Parathyroid adenoma (tissue), 2 donors: ENCODE data around the gene MYOM3.
A peak's percentile ranks its signal among the peaks of the same experiment; 100 is the strongest.

Source experiments
- H2AFZ ChIP-seq: fragments of 300-600 bp; sonication (generic); one replicate; pipeline ENCODE4 v1.7.0; 2017; ENCODE audit warnings: antibody characterized with exemption, mild to moderate bottlenecking
- H3K27ac ChIP-seq: fragments of 300-600 bp; sonication (generic); one replicate; pipeline ENCODE4 v1.7.0; 2017
- H3K27me3 ChIP-seq: fragments of 300-600 bp; sonication (generic); one replicate; pipeline ENCODE4 v1.7.0; 2017; ENCODE audit warnings: low read length; ENCODE audit not compliant: control insufficient read depth, insufficient read depth
- H3K36me3 ChIP-seq: fragments of 300-600 bp; sonication (generic); one replicate; pipeline ENCODE4 v1.7.0; 2017; ENCODE audit warnings: low read length; ENCODE audit not compliant: control insufficient read depth, insufficient read depth
- H3K4me1 ChIP-seq: fragments of 300-600 bp; sonication (generic); one replicate; pipeline ENCODE4 v1.7.0; 2017; ENCODE audit warnings: control low read depth
- H3K4me2 ChIP-seq: fragments of 300-600 bp; sonication (generic); one replicate; pipeline ENCODE4 v1.7.0; 2017; ENCODE audit warnings: low read length
- H3K4me3 ChIP-seq: fragments of 300-600 bp; sonication (generic); one replicate; pipeline ENCODE4 v1.7.0; 2017; ENCODE audit warnings: low read depth, low read length
- H3K79me2 ChIP-seq: fragments of 300-600 bp; sonication (generic); one replicate; pipeline ENCODE4 v1.7.0; 2017; ENCODE audit warnings: control low read depth
- H3K9ac ChIP-seq: fragments of 300-600 bp; sonication (generic); one replicate; pipeline ENCODE4 v1.7.0; 2017; ENCODE audit warnings: mild to moderate bottlenecking
- H3K9me3 ChIP-seq: fragments of 300-600 bp; sonication (generic); one replicate; pipeline ENCODE4 v1.7.0; 2017; ENCODE audit warnings: low read length; ENCODE audit not compliant: control insufficient read depth
- CTCF ChIP-seq: fragments of 300-600 bp; sonication (generic); IDR thresholded peaks from one replicate; pipeline ENCODE4 v1.7.0; 2017; ENCODE audit warnings: antibody characterized with exemption, mild to moderate bottlenecking
- donor health status: primary hyperparathyroidism.

The MYOM3 gene

DNA sequence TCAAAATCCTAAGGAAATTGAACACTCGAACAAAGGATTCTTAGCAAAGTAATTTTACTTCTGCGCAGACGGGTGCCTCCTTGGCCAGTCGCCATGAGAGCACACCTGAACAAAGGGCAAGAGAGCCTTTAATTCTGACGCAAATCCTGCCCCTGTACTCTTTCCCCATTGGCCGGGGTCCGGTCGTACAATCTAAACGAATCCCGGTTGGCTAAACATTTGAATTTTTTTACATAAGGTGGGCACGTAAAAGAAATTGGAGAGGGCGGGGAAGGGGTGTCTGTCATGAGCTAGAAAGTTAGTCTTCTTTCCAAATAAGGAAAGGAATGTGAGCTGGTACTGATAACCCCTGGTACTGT, 39.2 kb upstream of the MYOM3 start:
- Histone ChIP-seq H3K9me3 (no peaks in the 10 kb centered on the region), H3K79me2 (no peaks in the 10 kb centered on the region), H3K4me2 (no peak overlapping the region), H3K4me3 (no peak overlapping the region), H2AFZ (peak overlapping the region; percentile 56), H3K9ac (no peak overlapping the region), H3K36me3 (no peaks in the 10 kb centered on the region), H3K27me3 (no peaks in the 10 kb centered on the region), H3K27ac (peak overlapping the region; percentile 69), H3K4me1 (no peaks in the 10 kb centered on the region)
- TF ChIP-seq CTCF: no peak

DNA sequence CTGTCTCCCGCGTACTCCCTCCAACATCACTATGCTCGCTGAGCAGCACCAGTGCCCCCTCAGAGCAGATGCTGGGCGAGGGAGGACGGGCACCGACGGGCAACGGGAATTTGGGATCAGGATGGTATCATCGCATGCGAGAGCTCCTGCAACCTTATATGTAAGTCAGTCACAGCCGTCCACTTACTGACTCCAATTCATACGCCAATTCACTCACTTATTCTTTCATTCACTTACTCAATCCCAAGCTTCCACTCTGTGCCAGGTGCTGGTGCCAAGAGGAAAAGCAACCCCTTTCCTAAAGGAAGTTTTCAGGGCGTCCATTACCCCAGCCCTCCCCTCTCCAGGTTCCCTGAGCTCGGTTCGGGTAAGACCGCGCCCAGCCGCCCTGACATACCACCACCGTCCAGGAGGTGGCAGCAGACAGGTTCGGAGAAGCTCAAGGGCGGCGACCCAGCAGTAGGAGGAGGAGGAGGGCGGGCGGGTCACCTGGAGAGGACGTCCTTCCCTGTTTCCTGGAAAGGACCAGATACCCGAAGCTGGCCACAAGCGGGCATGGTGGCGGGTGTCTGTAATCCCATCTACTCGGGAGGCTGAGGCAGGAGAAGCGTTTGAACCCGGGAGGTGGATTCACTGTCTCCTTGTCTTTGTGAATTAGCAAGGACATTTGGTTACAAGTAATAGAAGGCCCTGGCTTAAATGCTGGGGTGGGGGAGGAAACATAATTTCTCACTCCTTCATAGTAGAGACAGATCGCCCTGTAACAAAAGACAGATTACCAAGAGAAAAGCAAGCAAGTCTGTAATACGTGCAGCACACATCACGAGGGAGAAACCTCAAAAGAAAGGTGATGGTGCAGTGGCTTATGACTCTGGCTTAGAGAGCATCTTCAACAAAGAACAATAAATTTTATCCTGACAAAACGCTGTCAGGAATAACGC, 38.6 kb upstream of the MYOM3 start:
- Histone ChIP-seq H3K27ac (peak overlapping the region; percentile 69), H3K4me1 (no peaks in the 10 kb centered on the region), H3K27me3 (no peaks in the 10 kb centered on the region), H3K4me3 (peak overlapping the region; percentile 27), H3K36me3 (no peaks in the 10 kb centered on the region), H3K9me3 (no peaks in the 10 kb centered on the region), H2AFZ (peak overlapping the region; percentile 56), H3K9ac (no peak overlapping the region), H3K79me2 (no peaks in the 10 kb centered on the region), H3K4me2 (peak overlapping the region; percentile 62)
- TF ChIP-seq CTCF: peak; percentile 68

DNA sequence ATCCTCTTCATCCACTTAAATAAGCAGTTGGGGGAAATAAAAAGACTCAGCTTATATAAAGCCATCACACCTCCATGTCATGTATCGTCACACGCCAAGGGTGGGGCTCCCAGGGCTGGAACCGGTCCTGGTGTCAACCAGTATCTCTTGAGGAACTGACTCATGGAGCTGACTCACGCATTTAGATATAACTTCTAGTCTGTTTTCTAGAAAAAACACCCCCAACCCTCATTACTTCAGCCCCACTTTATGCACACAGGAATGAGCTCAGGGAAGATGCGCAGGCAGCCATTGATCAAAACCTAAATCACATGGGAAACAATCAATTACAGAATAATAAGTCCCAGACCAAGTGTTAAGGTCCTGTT, 37.9 kb upstream of the MYOM3 start:
- no peaks in the 10 kb centered on the region for H3K79me2 ChIP-seq
- no peak overlapping the region for H2AFZ ChIP-seq
- no peak overlapping the region for H3K4me2 ChIP-seq
- no peak overlapping the region for H3K9ac ChIP-seq
- TF ChIP-seq CTCF: no peak
- H3K4me3 ChIP-seq: no peak overlapping the region
- no peaks in the 10 kb centered on the region for H3K9me3 ChIP-seq
- no peaks in the 10 kb centered on the region for H3K4me1 ChIP-seq
- no peaks in the 10 kb centered on the region for H3K27me3 ChIP-seq
- no peaks in the 10 kb centered on the region for H3K36me3 ChIP-seq
- H3K27ac ChIP-seq: no peak overlapping the region

GRCh38 chr1:24147816-24148215, 35.9 kb upstream of the MYOM3 start:
- no peak for TF ChIP-seq CTCF
- H3K9ac ChIP-seq: no peak overlapping the region
- no peak overlapping the region for H3K4me2 ChIP-seq
- no peak overlapping the region for H2AFZ ChIP-seq
- no peak overlapping the region for H3K4me3 ChIP-seq
- H3K4me1 ChIP-seq: no peaks in the 10 kb centered on the region
- H3K79me2 ChIP-seq: no peaks in the 10 kb centered on the region
- no peaks in the 10 kb centered on the region for H3K36me3 ChIP-seq
- H3K27ac ChIP-seq: no peak overlapping the region
- H3K9me3 ChIP-seq: no peaks in the 10 kb centered on the region
- no peaks in the 10 kb centered on the region for H3K27me3 ChIP-seq

GRCh38 chr1:24147194-24147593, 35.3 kb upstream of the MYOM3 start:
- Histone ChIP-seq H3K27me3 (no peaks in the 10 kb centered on the region), H3K79me2 (no peaks in the 10 kb centered on the region), H3K4me2 (no peak overlapping the region), H3K36me3 (no peaks in the 10 kb centered on the region), H3K4me3 (no peak overlapping the region), H2AFZ (no peak overlapping the region), H3K27ac (no peak overlapping the region), H3K9ac (no peak overlapping the region), H3K9me3 (no peaks in the 10 kb centered on the region), H3K4me1 (no peaks in the 10 kb centered on the region)
- no peak for TF ChIP-seq CTCF
